ENCODE measurements around the gene HAPLN1.
"Not testable (repeated sequence)": the region's sequence is repeated elsewhere in the genome, so short reads cannot be mapped to it uniquely, and the experiment has no call there.

The HAPLN1 gene

DNA sequence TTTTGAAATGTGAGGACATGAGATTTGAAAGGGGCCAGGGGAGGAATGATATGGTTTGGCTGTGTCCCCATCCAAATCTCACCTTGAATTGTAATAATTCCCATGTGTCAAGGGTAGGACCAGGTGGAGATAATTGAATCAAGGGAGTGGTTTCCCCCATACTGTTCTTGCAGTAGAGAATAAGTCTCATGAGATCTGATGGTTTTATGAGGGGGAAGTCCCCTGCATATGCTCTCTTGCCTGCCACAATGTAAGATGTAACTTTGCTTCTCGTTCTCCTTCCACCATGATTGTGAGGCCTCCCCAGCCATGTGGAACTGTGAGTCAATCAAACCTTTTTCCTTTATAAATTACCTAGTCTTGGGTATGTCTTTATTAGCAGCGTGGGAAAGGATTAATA lies 15.5 kb upstream of the HAPLN1 start:
- not testable (repeated sequence) for H2BK12ac ChIP-seq (ENCODE audit: low read length); DNase-seq; H4K12ac ChIP-seq (ENCODE audit: low read depth, low read length); H3K27me3 ChIP-seq (ENCODE audit: insufficient read depth, low read length); H3K9ac ChIP-seq (ENCODE audit: low read length); H3K27ac ChIP-seq (ENCODE audit: low read depth, low read length); H3K4me3 ChIP-seq (ENCODE audit: low read depth, low read length); H3K23ac ChIP-seq (ENCODE audit: low read length); H2AFZ ChIP-seq (ENCODE audit: insufficient read depth, low read length, poor library complexity); H3K79me2 ChIP-seq (ENCODE audit: control insufficient read depth, insufficient read depth, low read length, poor library complexity); H3K79me1 ChIP-seq (ENCODE audit: low read length); H4K91ac ChIP-seq (ENCODE audit: low read depth, low read length); H2BK120ac ChIP-seq (ENCODE audit: insufficient read depth, low read length, poor library complexity); H3K4me1 ChIP-seq (ENCODE audit: control insufficient read depth in 1 of 2, insufficient read depth in 2 of 2, low read length in 2 of 2); H2BK5ac ChIP-seq (ENCODE audit: low read depth, low read length, poor library complexity); H2AK5ac ChIP-seq (ENCODE audit: low read length); H3K14ac ChIP-seq (ENCODE audit: low read length); H3K4me2 ChIP-seq (ENCODE audit: low read length); H4K8ac ChIP-seq (ENCODE audit: low read depth, low read length); H3K9me3 ChIP-seq (ENCODE audit: insufficient read depth, low read depth, low read length); H3K36me3 ChIP-seq (ENCODE audit: control insufficient read depth in 1 of 2, insufficient read depth in 2 of 2, low read length in 2 of 2); H3K18ac ChIP-seq (ENCODE audit: low read length); H3K4ac ChIP-seq (ENCODE audit: low read depth, low read length)
- no CpG with 5 or more reads among the region's 2 CpGs for WGBS (ENCODE audit: extremely low coverage, insufficient coverage, insufficient read length)

DNA sequence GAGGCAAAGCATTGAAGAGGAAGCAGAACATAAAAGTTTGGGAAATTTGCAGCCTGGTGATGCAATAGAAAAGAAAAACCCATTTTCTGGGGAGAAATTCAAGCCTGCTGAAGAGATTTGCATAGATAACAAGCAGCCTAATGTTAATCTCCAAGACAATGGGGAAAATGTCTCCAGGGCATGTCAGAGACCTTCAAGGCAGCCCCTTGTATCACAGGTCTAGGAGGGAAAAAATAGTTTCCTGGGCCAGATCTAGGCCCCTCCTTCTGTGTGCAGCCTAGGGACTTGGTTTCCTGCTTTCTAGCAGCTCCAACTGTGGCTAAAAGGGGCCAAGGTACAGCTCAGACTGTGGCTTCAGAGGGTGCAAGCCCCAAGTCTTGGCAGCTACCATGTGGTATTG lies 14.4 kb upstream of the HAPLN1 start:
- not testable (repeated sequence) for H2BK12ac ChIP-seq (ENCODE audit: low read length); H4K91ac ChIP-seq (ENCODE audit: low read depth, low read length); H3K27ac ChIP-seq (ENCODE audit: low read depth, low read length); H3K18ac ChIP-seq (ENCODE audit: low read length); DNase-seq; H4K12ac ChIP-seq (ENCODE audit: low read depth, low read length); H3K4me2 ChIP-seq (ENCODE audit: low read length); H2BK5ac ChIP-seq (ENCODE audit: low read depth, low read length, poor library complexity); H2BK120ac ChIP-seq (ENCODE audit: insufficient read depth, low read length, poor library complexity); H3K79me2 ChIP-seq (ENCODE audit: control insufficient read depth, insufficient read depth, low read length, poor library complexity); H3K9ac ChIP-seq (ENCODE audit: low read length); H3K79me1 ChIP-seq (ENCODE audit: low read length); H2AK5ac ChIP-seq (ENCODE audit: low read length); H3K9me3 ChIP-seq (ENCODE audit: insufficient read depth, low read depth, low read length); H3K4me1 ChIP-seq (ENCODE audit: control insufficient read depth in 1 of 2, insufficient read depth in 2 of 2, low read length in 2 of 2); H3K4ac ChIP-seq (ENCODE audit: low read depth, low read length); H3K23ac ChIP-seq (ENCODE audit: low read length); H4K8ac ChIP-seq (ENCODE audit: low read depth, low read length); H2AFZ ChIP-seq (ENCODE audit: insufficient read depth, low read length, poor library complexity); H3K14ac ChIP-seq (ENCODE audit: low read length); H3K27me3 ChIP-seq (ENCODE audit: insufficient read depth, low read length); H3K36me3 ChIP-seq (ENCODE audit: control insufficient read depth in 1 of 2, insufficient read depth in 2 of 2, low read length in 2 of 2); H3K4me3 ChIP-seq (ENCODE audit: low read depth, low read length)

DNA sequence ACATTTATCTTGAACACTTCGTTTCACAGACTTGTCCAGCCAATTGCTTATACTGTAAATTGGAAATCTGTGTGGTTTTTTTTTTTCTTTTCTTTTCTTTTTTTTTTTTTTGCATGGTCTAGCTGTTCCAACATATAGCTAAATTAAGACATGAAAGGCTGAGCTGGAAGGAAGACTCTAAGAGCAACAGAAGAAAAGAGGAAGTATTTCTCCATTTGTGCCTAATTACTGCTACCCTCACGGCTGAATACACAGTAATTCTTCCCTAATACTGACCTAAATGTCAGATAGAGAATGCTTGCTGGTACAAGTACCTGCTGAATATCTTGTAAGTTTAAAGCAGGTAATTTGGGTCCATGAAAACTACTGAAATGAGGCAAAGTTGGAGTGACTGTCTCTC lies 11.0 kb upstream of the HAPLN1 start:
- Histone ChIP-seq H3K4me2 (ENCODE audit: low read length) (no peak overlapping the region), H2BK5ac (ENCODE audit: low read depth, low read length, poor library complexity) (no peak overlapping the region), H2AK5ac (ENCODE audit: low read length) (no peak overlapping the region), H3K23ac (ENCODE audit: low read length) (no peak overlapping the region), H3K27me3 (ENCODE audit: insufficient read depth, low read length) (no peaks in the 10 kb centered on the region), H3K9ac (ENCODE audit: low read length) (no peak overlapping the region), H4K8ac (ENCODE audit: low read depth, low read length) (no peak overlapping the region), H3K27ac (ENCODE audit: low read depth, low read length) (no peak overlapping the region), H2BK120ac (ENCODE audit: insufficient read depth, low read length, poor library complexity) (no peak overlapping the region), H3K79me1 (ENCODE audit: low read length) (no peaks in the 10 kb centered on the region), H3K36me3 (ENCODE audit: control insufficient read depth in 1 of 2, insufficient read depth in 2 of 2, low read length in 2 of 2) (no peaks in the 10 kb centered on the region), H4K12ac (ENCODE audit: low read depth, low read length) (no peak overlapping the region), H3K4me3 (ENCODE audit: low read depth, low read length) (no peak overlapping the region), H3K4ac (ENCODE audit: low read depth, low read length) (no peak overlapping the region), H3K79me2 (ENCODE audit: control insufficient read depth, insufficient read depth, low read length, poor library complexity) (no peaks in the 10 kb centered on the region), H3K18ac (ENCODE audit: low read length) (no peak overlapping the region), H2BK12ac (ENCODE audit: low read length) (no peak overlapping the region), H3K4me1 (ENCODE audit: control insufficient read depth in 1 of 2, insufficient read depth in 2 of 2, low read length in 2 of 2) (peaks cover 0 to 5% of the 10 kb centered on the region in 2 experiments), H2AFZ (ENCODE audit: insufficient read depth, low read length, poor library complexity) (no peak overlapping the region), H3K14ac (ENCODE audit: low read length) (no peak overlapping the region), H3K9me3 (ENCODE audit: insufficient read depth, low read depth, low read length) (peaks cover 4% of the 10 kb centered on the region), H4K91ac (ENCODE audit: low read depth, low read length) (no peak overlapping the region)
- no peak for DNase-seq
- WGBS (ENCODE audit: extremely low coverage, insufficient coverage, insufficient read length): no CpG with 5 or more reads among the region's 2 CpGs

DNA sequence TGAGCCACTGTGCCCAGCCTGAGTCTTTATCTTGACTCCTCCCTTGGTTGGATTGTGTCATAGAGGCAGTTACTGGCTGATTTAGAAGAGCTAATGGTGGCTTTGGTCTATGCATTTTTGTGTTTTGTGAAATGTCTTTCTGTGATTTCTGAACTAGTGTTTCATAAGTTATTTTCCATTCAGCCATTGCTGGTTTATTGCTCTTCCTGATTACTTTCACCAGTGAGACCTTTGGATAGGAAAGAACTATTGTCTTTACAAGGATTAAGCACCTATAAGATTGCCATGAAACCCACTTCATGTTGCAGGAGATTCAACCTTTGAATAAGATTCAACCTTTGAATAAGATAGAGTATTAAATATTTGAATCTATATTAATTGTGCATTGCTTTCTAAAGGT lies 8.7 kb upstream of the HAPLN1 start:
- peaks cover 0 to 4% of the 10 kb centered on the region in 2 experiments for H3K4me1 ChIP-seq (ENCODE audit: control insufficient read depth in 1 of 2, insufficient read depth in 2 of 2, low read length in 2 of 2)
- no peak for DNase-seq
- no peak overlapping the region for H3K4me3 ChIP-seq (ENCODE audit: low read depth, low read length)
- peaks cover 4% of the 10 kb centered on the region for H3K9me3 ChIP-seq (ENCODE audit: insufficient read depth, low read depth, low read length)
- no peak overlapping the region for H3K23ac ChIP-seq (ENCODE audit: low read length)
- no peak overlapping the region for H2BK12ac ChIP-seq (ENCODE audit: low read length)
- no peak overlapping the region for H4K12ac ChIP-seq (ENCODE audit: low read depth, low read length)
- H3K4ac ChIP-seq (ENCODE audit: low read depth, low read length): no peak overlapping the region
- no peak overlapping the region for H2BK5ac ChIP-seq (ENCODE audit: low read depth, low read length, poor library complexity)
- H3K14ac ChIP-seq (ENCODE audit: low read length): no peak overlapping the region
- H2BK120ac ChIP-seq (ENCODE audit: insufficient read depth, low read length, poor library complexity): no peak overlapping the region
- no peaks in the 10 kb centered on the region for H3K27me3 ChIP-seq (ENCODE audit: insufficient read depth, low read length)
- H3K27ac ChIP-seq (ENCODE audit: low read depth, low read length): no peak overlapping the region
- no peak overlapping the region for H3K18ac ChIP-seq (ENCODE audit: low read length)
- H3K4me2 ChIP-seq (ENCODE audit: low read length): no peak overlapping the region
- no peak overlapping the region for H4K91ac ChIP-seq (ENCODE audit: low read depth, low read length)
- H3K36me3 ChIP-seq (ENCODE audit: control insufficient read depth in 1 of 2, insufficient read depth in 2 of 2, low read length in 2 of 2): no peaks in the 10 kb centered on the region
- no peak overlapping the region for H3K9ac ChIP-seq (ENCODE audit: low read length)
- H4K8ac ChIP-seq (ENCODE audit: low read depth, low read length): no peak overlapping the region
- H2AFZ ChIP-seq (ENCODE audit: insufficient read depth, low read length, poor library complexity): no peak overlapping the region
- H2AK5ac ChIP-seq (ENCODE audit: low read length): no peak overlapping the region
- H3K79me1 ChIP-seq (ENCODE audit: low read length): peaks cover 5% of the 10 kb centered on the region
- no peaks in the 10 kb centered on the region for H3K79me2 ChIP-seq (ENCODE audit: control insufficient read depth, insufficient read depth, low read length, poor library complexity)

DNA sequence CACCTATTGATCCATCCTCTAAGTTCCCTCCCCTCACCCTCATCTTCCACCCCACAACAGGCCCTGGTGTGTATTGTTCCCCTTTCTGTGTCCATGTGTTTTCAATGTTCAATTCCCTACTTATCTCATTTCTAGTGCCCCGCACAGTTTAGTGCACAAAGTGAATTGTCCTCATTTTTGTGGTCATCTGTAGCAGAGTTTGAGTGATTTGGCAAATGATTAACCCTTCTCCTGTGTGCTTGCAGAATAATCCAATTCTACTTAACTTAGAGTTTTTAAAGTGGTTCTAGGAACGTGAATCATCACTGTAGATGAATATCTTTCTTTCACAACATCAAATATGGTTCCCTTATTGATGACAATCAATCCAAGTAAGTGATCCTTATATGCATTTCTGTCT lies 6.3 kb upstream of the HAPLN1 start:
- Histone ChIP-seq H3K9me3 (ENCODE audit: insufficient read depth, low read depth, low read length) (no peaks in the 10 kb centered on the region), H4K12ac (ENCODE audit: low read depth, low read length) (no peak overlapping the region), H3K14ac (ENCODE audit: low read length) (no peak overlapping the region), H3K27me3 (ENCODE audit: insufficient read depth, low read length) (no peaks in the 10 kb centered on the region), H3K4ac (ENCODE audit: low read depth, low read length) (no peak overlapping the region), H2AK5ac (ENCODE audit: low read length) (no peak overlapping the region), H3K18ac (ENCODE audit: low read length) (no peak overlapping the region), H3K4me3 (ENCODE audit: low read depth, low read length) (no peak overlapping the region), H3K4me1 (ENCODE audit: control insufficient read depth in 1 of 2, insufficient read depth in 2 of 2, low read length in 2 of 2) (peaks cover 0 to 7% of the 10 kb centered on the region in 2 experiments), H2BK5ac (ENCODE audit: low read depth, low read length, poor library complexity) (no peak overlapping the region), H3K23ac (ENCODE audit: low read length) (no peak overlapping the region), H3K36me3 (ENCODE audit: control insufficient read depth in 1 of 2, insufficient read depth in 2 of 2, low read length in 2 of 2) (no peaks in the 10 kb centered on the region), H2BK120ac (ENCODE audit: insufficient read depth, low read length, poor library complexity) (no peak overlapping the region), H4K8ac (ENCODE audit: low read depth, low read length) (no peak overlapping the region), H3K79me2 (ENCODE audit: control insufficient read depth, insufficient read depth, low read length, poor library complexity) (peaks cover 1% of the 10 kb centered on the region), H3K4me2 (ENCODE audit: low read length) (no peak overlapping the region), H2BK12ac (ENCODE audit: low read length) (no peak overlapping the region), H3K27ac (ENCODE audit: low read depth, low read length) (no peak overlapping the region), H3K79me1 (ENCODE audit: low read length) (peaks cover 10% of the 10 kb centered on the region), H4K91ac (ENCODE audit: low read depth, low read length) (no peak overlapping the region), H2AFZ (ENCODE audit: insufficient read depth, low read length, poor library complexity) (no peak overlapping the region), H3K9ac (ENCODE audit: low read length) (no peak overlapping the region)
- no CpG with 5 or more reads among the region's 2 CpGs for WGBS (ENCODE audit: extremely low coverage, insufficient coverage, insufficient read length)
- no peak for DNase-seq

All from trophoblast cell (in vitro differentiated cells and primary cell).